GM21423 (cell line): Measurements from ENCODE around the gene SECISBP2.

Experiments
- ATAC-seq: cut with Tn5 transposase; IDR thresholded peaks from one replicate; pipeline ENCODE4 v1.9.1; 2021; ENCODE audit warnings: mild to moderate bottlenecking, moderate library complexity; ENCODE audit not compliant: unreplicated experiment

Gene SECISBP2

GRCh38 chr9:89398621-89399020 is 80.3 kb downstream of the SECISBP2 start:
- no peak for ATAC-seq

GRCh38 chr9:89400403-89401116 is 82.3 kb downstream of the SECISBP2 start:
- ATAC-seq, result peak; percentile 73

GRCh38 chr9:89402695-89403427 is 84.6 kb downstream of the SECISBP2 start:
- no peak for ATAC-seq

GRCh38 chr9:89404074-89404473 is 85.8 kb downstream of the SECISBP2 start:
- ATAC-seq, result no peak

- peak; percentile 47 for ATAC-seq
Measured at GRCh38 chr9:89405826-89406225, 87.5 kb downstream of the SECISBP2 start.

GRCh38 chr9:89407070-89407469 is 88.8 kb downstream of the SECISBP2 start:
- no peak for ATAC-seq

- ATAC-seq, result no peak
Measured at GRCh38 chr9:89408628-89409101, 90.4 kb downstream of the SECISBP2 start.
